ENCODE measurements around the gene CHMP4A.

- TF ChIP-seq POLR2A (IDR thresholded peaks at IDR 0.05; ENCODE audit: extremely low read depth, insufficient read length), result no peak
- no peak for TF ChIP-seq MYC (IDR thresholded peaks at IDR 0.05; ENCODE audit: low read depth, low read length)
- no peak for TF ChIP-seq MAX (IDR thresholded peaks at IDR 0.05; ENCODE audit: low read depth, low read length)
Measured at GRCh38 chr14:24235804-24236688, 22.8 kb upstream of the CHMP4A start.
